Measurements from ENCODE around the gene HS6ST3.
"Not testable (repeated sequence)": the region's sequence is repeated elsewhere in the genome, so short reads cannot be mapped to it uniquely, and the experiment has no call there.

Gene HS6ST3

GRCh38 chr13:96503481-96503880 is 413.6 kb downstream of the HS6ST3 start:
- H3K9me2 ChIP-seq (ENCODE audit: low read depth, low read length) = no peaks in the 10 kb centered on the region
- no peaks in the 10 kb centered on the region for H3K79me2 ChIP-seq (ENCODE audit: insufficient read depth, low read length)
- H3K9me3 ChIP-seq (ENCODE audit: low read length) = no peaks in the 10 kb centered on the region
- H3K4me3 ChIP-seq (ENCODE audit: low read depth, low read length, poor library complexity, severe bottlenecking) = no peak overlapping the region
- H3K27ac ChIP-seq (ENCODE audit: low read depth, low read length, poor library complexity, severe bottlenecking) = no peak overlapping the region
- H2AFZ ChIP-seq (ENCODE audit: low read length) = no peak overlapping the region
- H3F3A ChIP-seq (ENCODE audit: insufficient read depth, low read length) = no peaks in the 10 kb centered on the region
- no peaks in the 10 kb centered on the region for H4K20me1 ChIP-seq (ENCODE audit: insufficient read depth, low read length)
- H3K36me3 ChIP-seq (ENCODE audit: insufficient read depth, low read length) = no peaks in the 10 kb centered on the region
- no peaks in the 10 kb centered on the region for H3K4me1 ChIP-seq (ENCODE audit: insufficient read depth, low read length, severe bottlenecking)
- H3K4me2 ChIP-seq (ENCODE audit: low read length) = no peak overlapping the region
- TF ChIP-seq EZH2 (IDR thresholded peaks at IDR 0.05; ENCODE audit: borderline replicate concordance, low read length) (no peak), CTCF (IDR thresholded peaks at IDR 0.05; ENCODE audit: low read length) (no peak)
- no peak overlapping the region for H3K9ac ChIP-seq (ENCODE audit: low read length)
- H3K27me3 ChIP-seq (ENCODE audit: insufficient read depth, low read length) = peaks cover 3% of the 10 kb centered on the region; the same call in 1 of the 2 replicates

DNA sequence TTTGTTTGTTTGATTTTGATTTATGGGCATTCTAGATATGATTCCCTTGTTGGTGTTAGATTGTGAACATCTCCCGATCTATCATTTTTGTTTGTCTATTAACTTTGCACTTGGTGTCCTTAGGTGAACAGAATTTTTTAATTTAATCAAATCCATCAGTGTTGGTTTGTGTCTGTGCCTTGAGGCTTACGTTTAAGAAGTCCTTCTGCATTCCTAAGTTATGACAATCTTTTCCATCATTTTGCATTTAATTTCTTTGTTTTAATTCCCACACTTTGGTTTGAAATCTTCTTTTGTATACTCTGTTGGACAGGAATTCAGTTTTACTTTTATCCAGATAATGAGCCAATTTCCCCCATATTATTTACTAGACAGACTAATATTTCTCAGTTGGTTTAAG is 421.7 kb downstream of the HS6ST3 start:
- Histone ChIP-seq H2AFZ (ENCODE audit: low read length) (no peak overlapping the region), H3K27me3 (ENCODE audit: insufficient read depth, low read length) (no peaks in the 10 kb centered on the region), H4K20me1 (ENCODE audit: insufficient read depth, low read length) (no peaks in the 10 kb centered on the region), H3K9me2 (ENCODE audit: low read depth, low read length) (no peaks in the 10 kb centered on the region), H3K4me2 (ENCODE audit: low read length) (no peak overlapping the region), H3F3A (ENCODE audit: insufficient read depth, low read length) (no peaks in the 10 kb centered on the region), H3K9ac (ENCODE audit: low read length) (no peak overlapping the region), H3K4me3 (ENCODE audit: low read depth, low read length, poor library complexity, severe bottlenecking) (no peak overlapping the region), H3K27ac (ENCODE audit: low read depth, low read length, poor library complexity, severe bottlenecking) (no peak overlapping the region), H3K36me3 (ENCODE audit: insufficient read depth, low read length) (no peaks in the 10 kb centered on the region), H3K4me1 (ENCODE audit: insufficient read depth, low read length, severe bottlenecking) (no peaks in the 10 kb centered on the region), H3K9me3 (ENCODE audit: low read length) (no peaks in the 10 kb centered on the region), H3K79me2 (ENCODE audit: insufficient read depth, low read length) (no peaks in the 10 kb centered on the region)
- TF ChIP-seq EZH2 (IDR thresholded peaks at IDR 0.05; ENCODE audit: borderline replicate concordance, low read length) (no peak), CTCF (IDR thresholded peaks at IDR 0.05; ENCODE audit: low read length) (no peak)

GRCh38 chr13:96519380-96519779 is 429.5 kb downstream of the HS6ST3 start:
- no peak overlapping the region for H3K27ac ChIP-seq (ENCODE audit: low read depth, low read length, poor library complexity, severe bottlenecking)
- no peak overlapping the region for H3K4me3 ChIP-seq (ENCODE audit: low read depth, low read length, poor library complexity, severe bottlenecking)
- H3K27me3 ChIP-seq (ENCODE audit: insufficient read depth, low read length) = no peaks in the 10 kb centered on the region
- H3K79me2 ChIP-seq (ENCODE audit: insufficient read depth, low read length) = no peaks in the 10 kb centered on the region
- no peak overlapping the region for H3K9ac ChIP-seq (ENCODE audit: low read length)
- H3K9me3 ChIP-seq (ENCODE audit: low read length) = no peaks in the 10 kb centered on the region
- H3K36me3 ChIP-seq (ENCODE audit: insufficient read depth, low read length) = no peaks in the 10 kb centered on the region
- no peak overlapping the region for H2AFZ ChIP-seq (ENCODE audit: low read length)
- TF ChIP-seq CTCF (IDR thresholded peaks at IDR 0.05; ENCODE audit: low read length) = no peak
- TF ChIP-seq EZH2 (IDR thresholded peaks at IDR 0.05; ENCODE audit: borderline replicate concordance, low read length) = no peak
- no peaks in the 10 kb centered on the region for H3F3A ChIP-seq (ENCODE audit: insufficient read depth, low read length)
- no peaks in the 10 kb centered on the region for H3K9me2 ChIP-seq (ENCODE audit: low read depth, low read length)
- no peak overlapping the region for H3K4me2 ChIP-seq (ENCODE audit: low read length)
- no peaks in the 10 kb centered on the region for H3K4me1 ChIP-seq (ENCODE audit: insufficient read depth, low read length, severe bottlenecking)
- no peaks in the 10 kb centered on the region for H4K20me1 ChIP-seq (ENCODE audit: insufficient read depth, low read length)

- H3K9me2 ChIP-seq (ENCODE audit: low read depth, low read length); H3K9me3 ChIP-seq (ENCODE audit: low read length); H3K79me2 ChIP-seq (ENCODE audit: insufficient read depth, low read length); H3K4me1 ChIP-seq (ENCODE audit: insufficient read depth, low read length, severe bottlenecking); H3K27me3 ChIP-seq (ENCODE audit: insufficient read depth, low read length); H4K20me1 ChIP-seq (ENCODE audit: insufficient read depth, low read length); H3F3A ChIP-seq (ENCODE audit: insufficient read depth, low read length); H3K27ac ChIP-seq (ENCODE audit: low read depth, low read length, poor library complexity, severe bottlenecking); H3K4me2 ChIP-seq (ENCODE audit: low read length); H3K36me3 ChIP-seq (ENCODE audit: insufficient read depth, low read length); H2AFZ ChIP-seq (ENCODE audit: low read length); H3K9ac ChIP-seq (ENCODE audit: low read length); H3K4me3 ChIP-seq (ENCODE audit: low read depth, low read length, poor library complexity, severe bottlenecking): not testable (repeated sequence)
These were observed 434.6 kb downstream of the HS6ST3 start for GRCh38 chr13:96524398-96525020.

Measured in OCI-LY1 (cell line).